Activated gamma-delta T cell (primary cell): Measurements from ENCODE around the gene LRTM2.
"Not testable (repeated sequence)": the region's sequence is repeated elsewhere in the genome, so short reads cannot be mapped to it uniquely, and the experiment has no call there.

Experiments
- DNase-seq: peaks from one replicate; lab custom pipeline; 2025; lab: John Stamatoyannopoulos, UW

Gene LRTM2

DNA sequence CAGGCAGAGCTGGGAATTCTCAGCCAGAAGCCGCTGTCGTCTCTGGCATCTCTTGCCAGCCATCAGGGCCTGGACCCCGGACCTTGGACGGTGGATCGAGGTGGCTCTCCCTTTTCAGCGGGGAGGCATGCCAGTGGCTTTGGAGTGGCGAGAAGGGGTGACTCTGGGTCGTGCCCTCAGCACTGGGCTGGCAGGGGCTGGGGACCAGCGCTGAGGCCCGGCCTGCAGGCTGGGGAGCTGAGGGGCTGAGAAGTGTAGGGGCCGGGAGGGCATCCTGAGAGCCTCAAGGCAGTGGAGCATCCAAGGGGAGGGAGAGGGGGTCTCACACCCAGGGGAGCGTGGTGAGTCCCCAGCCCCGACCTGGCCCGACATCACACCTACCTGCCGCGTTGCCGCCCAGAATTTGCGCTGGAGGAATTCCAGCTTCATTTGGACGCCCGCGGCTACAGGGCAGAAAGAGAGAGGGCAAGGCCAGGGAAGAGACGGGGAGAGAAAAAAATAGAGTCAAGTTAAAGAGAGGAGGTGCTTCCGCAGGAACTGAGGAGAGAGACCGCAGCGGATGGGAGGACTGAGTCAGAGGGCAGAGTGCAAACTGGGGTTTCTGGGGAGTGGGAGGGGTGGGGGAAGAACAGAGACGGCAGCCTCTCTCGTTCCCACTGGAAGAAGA, 9.0 kb upstream of the LRTM2 start:
- DNase-seq, result no peak

DNA sequence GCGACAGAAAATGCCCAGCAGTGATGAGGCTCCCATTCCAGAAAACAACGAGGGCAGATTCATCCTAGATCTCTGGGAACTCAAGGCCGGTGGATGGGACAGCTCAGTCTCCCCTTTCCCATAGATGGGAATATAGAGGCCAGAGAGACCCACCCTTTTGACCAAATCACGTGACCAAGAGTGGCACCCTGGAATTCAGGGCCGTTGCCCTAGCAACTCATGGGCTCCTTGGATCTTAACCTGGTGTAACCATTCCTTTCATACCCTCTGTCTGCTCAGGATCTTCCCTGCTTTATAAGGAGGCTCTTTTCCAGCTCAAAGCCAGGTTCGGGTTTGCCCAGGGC, 8.4 kb upstream of the LRTM2 start:
- no peak for DNase-seq

DNA sequence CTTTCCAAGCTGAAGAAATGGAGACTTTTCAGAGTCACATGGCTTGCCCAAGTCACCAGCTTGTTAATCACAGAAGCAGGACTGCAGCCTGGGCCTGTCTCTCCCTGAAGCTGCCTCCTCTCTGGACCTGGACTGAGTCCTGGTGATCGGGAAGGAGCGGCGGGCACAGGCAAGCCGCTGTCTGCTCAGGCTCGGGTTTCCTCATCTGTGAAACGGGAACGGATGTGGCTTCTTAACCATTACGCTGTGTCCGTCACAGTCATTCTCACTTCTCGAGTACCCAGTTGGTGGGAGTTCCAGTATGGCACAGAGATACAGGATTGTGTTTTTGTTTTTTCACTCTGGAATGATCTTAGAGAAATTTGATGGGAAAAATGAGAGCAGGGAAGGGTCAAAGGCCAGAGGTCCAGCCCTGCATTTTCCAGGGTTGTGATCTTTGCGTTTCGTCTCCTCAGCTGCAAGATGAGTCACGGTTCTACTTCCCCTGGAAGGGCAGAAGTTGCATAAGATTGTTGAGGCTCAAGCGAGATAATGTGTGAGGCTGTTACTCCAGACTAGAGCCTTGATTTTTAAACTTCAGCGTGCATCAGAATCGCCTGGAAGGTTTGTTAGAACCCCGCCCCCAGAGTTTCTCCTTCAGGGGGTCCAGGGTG, 7.6 kb upstream of the LRTM2 start:
- DNase-seq, result no peak

DNA sequence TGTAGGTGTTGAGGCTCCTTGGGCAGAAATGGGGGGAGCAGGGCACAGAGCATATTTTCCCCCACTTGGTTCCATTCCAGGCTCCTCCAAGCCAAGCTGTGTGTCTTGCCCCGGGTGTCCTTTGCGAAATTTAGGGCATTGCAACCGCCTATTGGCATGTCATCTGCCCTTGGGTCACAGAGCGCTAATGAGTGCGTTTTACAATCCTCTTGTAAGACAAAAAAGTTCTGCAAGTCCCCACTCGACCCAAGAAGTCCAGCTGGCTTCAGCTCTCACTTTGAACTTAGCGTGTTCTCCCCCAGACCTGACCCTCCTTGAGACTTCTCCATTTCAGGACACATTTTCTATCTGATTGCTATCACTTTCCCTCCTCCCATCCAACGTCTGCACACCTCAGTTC, 6.1 kb upstream of the LRTM2 start:
- DNase-seq, result no peak

DNA sequence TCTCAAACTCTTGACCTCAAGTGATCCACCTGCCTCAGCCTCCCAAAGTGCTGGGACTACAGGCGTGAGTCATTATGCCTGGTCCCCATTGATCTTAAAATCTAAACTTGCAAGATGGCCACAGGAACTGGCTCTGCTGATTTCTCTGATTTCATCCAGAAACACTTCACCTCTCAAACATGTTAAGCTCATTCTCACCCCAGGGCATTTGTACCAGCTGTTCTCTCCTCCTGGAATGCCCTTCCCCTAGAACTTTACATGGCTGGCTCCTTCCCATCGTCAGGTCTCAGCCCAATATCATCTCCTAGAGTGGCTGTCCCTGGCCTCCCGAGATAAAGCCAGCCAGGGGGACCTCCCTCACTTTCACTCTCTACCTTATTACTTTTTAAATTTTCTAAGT, 5.3 kb upstream of the LRTM2 start:
- no peak for DNase-seq

DNA sequence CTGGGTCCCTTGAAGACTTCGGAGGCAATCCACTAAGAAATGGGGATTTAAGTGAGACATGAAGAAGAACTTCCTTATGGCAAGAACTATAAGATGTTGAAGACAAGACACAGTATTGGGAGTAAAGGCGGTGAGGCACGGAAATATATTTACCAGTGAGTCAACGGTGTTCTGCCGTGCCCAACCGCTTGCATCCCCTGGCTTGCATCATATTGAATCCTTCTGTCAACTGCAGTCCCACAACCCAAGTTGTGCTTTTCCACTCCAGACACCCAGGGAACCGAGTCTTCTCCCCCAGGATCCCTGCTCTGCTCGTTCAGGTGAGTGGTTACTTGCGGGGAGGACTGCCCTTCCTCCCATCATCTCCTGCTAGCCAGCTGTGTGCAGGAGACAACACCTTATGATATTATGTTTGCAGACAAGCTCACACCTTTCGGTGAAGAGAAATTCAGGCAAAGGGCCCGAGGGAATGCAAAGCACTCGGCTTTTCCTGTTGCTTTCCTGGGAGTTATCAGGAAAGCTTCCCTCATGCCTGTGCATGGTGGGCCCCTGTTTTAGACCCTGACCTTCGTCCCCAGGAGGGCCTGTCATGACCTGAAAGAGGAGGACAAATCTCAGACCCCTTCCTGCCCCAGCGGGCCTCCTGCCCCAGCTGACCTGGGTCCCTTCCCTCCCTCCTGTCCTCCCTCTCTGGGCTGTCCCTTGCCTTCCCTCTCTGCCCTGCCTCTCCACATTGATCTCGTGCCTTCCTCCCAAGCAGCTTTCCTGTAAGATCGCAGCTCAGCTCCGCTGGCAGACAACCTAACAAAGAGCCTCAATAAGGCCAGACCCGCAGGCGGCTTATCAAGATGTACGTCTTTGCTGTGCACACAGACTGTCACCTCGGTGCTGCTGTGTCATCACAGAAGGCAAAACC, 4.3 kb upstream of the LRTM2 start:
- DNase-seq, result no peak

DNA sequence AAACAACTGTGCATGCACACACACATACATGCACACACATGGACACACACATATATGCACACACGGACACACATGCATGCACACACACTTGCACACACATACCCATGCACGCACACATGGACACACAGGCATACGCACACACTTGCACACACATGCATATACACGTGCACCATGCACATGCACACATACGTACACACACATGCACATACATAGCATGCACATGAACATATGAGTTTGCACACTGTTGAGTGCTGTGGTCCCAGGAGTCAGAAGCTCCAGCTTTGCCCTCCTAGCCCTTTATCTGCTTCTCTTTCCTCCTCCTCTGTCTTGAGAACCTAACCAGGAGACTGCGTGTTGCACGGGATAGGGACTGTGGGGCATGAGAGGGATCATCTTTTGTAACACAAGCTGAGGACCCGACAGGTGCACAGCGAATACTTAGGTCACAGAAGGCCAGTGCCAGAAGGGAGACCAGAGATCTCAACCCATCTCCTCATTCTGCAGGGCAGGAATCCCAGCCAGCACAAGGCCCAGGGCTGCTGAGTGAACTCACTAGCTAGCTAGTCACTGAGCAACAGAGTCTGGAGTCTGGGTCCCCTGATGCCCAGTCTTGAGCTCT, 3.5 kb upstream of the LRTM2 start:
- no peak for DNase-seq

DNA sequence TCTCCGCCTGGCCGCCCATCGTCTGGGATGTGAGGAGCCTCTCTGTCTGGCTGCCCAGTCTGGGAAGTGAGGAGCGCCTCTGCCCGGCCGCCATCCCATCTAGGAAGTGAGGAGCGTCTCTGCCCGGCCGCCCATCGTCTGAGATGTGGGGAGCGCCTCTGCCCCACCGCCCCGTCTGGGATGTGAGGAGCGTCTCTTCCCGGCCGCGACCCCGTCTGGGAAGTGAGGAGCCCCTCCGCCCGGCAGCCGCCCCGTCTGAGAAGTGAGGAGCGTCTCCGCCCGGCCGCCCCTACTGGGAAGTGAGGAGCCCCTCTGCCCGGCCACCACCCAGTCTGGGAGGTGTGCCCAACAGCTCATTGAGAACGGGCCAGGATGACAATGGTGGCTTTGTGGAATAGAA, 2.4 kb upstream of the LRTM2 start:
- DNase-seq, result not testable (repeated sequence)

DNA sequence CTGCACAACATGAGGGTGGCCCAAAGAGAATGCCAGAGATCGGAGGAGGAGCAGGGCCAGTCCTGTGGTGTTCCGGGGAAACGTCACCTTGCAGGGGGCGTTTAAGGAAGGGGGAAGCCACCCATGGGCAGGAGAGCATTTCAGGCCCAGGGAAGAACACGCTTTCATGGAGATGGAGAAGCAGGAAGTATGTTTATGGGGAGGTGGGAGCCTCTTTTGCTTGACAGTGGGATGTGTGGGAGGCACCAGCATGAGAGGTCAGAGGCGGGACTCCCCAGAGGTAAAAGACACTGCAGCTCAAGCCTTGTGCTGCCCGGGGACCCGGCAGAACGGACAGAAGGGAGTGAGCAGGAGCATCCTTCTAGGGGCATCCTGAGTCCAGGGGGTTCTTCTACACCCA, 1.3 kb upstream of the LRTM2 start:
- DNase-seq, result no peak

DNA sequence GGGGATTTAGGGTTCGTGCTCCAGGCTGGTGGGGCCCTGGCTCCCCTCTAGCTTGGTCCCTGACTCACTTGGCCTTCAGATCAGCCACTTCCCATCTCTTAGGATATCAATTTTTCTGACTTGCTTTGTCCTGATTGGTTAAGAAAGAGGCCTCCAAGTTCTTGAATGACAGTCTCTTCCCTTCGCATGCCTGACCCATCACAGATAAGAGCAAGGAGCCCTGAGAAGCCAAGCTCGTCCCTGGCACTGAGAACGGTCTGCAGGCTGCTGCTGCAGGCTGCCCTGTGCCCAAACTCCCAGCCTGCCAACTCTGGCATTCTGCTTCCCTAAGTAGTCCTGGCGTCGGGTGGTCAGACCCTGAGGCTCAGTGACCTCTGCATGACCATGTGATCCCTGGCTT, 794 bp upstream of the LRTM2 start:
- DNase-seq, result no peak

DNA sequence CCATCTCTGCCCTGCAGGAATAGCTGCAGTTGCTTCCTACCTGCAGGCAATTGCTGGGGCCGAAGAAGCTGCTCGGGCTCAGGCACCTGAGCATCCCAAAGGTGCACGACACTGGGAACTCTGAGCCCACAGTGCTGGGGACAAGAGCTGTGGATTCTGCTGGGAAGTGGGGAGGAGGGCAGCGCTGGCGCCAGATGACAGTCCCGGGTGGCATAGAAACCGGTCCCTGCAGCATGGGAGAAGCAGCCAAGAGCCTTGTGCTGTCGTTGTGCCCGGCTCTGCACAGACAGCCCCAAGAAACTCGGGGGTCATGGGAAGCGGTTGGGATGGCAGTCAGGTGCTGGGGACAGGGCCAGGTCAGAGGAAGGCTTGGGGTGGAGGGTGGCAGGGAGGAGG, 529 bp downstream of the LRTM2 start:
- no peak for DNase-seq

DNA sequence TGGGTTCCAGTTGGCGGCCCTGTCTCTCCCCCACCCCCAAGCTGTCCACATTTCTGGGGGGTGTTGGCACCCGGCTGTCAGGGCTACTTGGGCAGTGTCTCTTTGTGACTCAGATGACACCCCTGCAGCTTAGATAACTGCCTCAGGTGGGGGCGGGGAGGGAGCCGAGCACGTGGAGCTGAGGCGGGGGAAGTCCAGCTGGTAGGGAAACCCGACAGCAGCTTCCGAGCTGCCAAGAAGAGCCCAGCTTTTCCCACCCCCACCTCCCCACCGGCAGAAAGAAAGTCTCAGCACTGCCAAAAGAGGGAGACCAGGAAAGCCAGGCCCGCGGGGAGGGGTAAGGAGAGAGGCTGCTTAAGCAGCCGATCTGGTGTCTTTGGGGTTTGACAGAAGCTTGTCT, 1.4 kb downstream of the LRTM2 start:
- no peak for DNase-seq

DNA sequence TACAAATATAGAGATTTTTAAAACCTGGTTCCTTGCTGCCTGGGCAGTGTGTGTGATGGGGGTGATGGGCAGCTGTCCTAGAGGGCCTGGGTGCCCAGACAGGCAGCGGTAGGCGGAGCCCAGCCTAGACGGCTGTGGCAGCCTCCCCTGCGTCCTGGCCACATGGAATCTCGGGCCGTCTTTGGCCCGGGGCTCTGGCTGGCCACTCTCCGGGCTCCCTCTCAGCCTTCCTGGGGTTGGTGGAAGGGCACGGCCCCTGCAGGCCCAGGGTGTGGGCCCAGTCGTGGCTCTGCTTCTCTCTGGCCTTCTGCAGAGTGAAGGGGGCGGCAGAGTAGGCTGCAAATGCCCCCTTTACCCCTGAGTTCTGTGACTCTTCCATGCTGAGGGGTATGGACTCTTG, 2.3 kb downstream of the LRTM2 start:
- no peak for DNase-seq

DNA sequence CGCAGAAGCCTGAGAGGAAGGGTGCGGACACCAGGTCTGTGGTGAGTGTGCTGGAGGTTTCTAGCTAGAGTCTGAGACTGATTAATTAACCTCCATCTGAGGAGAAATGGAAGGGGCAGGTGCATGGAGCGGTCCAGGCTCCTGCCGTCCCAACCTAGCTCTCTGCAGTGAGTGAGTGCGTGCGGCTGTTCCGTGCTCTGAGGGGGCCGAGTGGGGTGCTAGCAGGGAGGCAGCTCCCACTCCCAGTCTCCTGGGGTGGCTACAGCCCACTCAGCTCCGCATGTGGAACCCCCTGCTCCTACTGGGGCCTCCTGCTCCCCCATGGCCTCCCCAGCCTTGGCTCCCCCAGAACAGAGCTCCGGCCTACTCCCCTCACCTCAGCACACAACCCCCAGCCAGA, 2.9 kb downstream of the LRTM2 start:
- DNase-seq, result no peak

DNA sequence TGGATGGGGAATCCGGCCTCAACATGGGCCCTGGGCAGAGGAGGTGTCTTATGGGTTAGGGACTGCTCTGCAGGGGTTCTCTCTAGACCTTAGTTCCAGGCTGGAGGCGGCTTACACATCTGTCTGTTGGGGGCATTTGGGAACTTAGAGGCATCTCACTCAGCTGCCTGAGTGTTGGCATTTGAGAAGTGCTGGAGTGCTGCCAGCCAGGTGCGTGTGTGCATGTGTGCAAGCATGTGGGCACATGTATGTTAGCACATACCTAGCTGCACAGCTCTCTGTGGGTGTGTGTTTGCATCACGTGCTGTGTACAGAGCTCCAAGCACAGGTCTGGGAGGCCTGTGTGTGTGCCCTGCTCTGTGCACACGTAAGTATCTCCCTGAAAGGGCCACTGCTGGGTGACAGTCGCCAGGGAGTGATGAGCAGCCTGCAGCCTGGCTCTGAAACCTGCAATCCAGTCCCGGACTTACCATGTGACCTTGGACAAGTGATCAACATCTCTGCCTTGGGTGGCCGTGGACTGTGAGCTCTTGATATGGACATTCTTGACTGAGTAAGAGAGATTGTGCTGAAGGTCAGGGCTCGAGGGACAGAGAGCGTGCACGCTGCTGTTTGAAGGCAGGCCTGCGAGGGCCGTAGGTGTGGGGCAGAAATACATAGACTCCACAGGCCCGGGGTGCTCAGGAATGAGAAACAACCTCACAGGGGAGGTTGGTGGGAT, 5.2 kb downstream of the LRTM2 start:
- DNase-seq, result no peak

DNA sequence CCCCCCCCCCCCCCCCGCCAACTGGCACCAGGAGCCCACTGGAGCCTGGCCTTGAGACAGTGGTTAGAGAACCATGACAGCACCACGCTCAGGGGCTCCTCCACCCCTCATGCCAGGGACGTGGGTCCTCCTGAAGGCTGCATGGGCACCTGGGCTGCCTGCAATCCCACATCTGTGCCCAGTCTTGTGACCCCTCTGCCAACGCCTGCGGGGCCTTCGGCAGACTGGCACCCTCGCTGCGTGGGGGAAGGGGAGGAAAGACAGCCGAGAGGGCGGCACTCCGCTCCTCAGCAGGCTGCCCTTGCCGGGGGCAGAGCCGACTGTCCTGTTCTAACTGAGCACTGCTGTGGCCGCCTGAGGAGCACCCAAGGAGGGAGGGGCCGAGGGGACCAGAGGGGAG, 6.0 kb downstream of the LRTM2 start:
- no peak for DNase-seq

DNA sequence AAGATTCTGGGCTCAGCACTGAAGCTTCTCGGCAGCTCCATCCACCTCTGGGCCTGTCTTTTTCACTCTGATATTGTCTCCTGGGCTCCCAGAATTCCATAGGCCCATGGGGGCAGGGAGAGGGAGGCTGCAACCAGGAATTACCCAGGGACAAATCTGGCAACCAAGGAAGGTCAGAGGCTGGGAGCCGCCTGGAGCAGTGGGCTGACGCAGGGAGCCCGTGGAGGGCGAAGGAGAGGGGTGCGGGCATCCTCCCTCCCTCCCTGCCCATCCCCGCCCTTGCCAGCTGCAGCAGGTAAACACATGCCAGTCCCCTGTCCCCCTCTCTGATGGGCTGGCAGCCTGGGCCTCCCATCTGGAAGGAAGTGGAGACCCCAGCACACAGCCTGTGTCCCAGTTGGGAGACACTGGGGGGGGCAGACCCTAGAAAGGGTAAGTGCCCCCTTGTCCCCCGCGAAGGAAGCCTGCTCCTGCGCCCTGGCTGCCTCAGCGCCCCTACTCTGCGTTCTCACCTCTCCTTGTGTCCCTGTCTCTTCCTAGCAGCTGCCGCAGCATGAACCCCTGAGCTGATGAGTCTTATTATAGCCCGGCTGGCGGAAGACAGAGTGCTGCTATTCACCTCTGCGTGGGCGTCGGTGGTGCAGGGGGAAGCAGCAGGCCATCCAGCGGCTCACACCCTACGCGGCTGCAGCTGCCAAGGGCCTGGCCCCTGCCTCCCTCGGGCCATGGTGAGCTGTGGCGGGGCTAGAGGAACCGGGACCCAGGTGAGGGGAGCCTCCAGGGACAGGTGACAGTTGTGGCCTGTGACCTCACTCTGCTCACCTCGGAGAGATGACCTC, 6.7 kb downstream of the LRTM2 start:
- DNase-seq, result no peak

DNA sequence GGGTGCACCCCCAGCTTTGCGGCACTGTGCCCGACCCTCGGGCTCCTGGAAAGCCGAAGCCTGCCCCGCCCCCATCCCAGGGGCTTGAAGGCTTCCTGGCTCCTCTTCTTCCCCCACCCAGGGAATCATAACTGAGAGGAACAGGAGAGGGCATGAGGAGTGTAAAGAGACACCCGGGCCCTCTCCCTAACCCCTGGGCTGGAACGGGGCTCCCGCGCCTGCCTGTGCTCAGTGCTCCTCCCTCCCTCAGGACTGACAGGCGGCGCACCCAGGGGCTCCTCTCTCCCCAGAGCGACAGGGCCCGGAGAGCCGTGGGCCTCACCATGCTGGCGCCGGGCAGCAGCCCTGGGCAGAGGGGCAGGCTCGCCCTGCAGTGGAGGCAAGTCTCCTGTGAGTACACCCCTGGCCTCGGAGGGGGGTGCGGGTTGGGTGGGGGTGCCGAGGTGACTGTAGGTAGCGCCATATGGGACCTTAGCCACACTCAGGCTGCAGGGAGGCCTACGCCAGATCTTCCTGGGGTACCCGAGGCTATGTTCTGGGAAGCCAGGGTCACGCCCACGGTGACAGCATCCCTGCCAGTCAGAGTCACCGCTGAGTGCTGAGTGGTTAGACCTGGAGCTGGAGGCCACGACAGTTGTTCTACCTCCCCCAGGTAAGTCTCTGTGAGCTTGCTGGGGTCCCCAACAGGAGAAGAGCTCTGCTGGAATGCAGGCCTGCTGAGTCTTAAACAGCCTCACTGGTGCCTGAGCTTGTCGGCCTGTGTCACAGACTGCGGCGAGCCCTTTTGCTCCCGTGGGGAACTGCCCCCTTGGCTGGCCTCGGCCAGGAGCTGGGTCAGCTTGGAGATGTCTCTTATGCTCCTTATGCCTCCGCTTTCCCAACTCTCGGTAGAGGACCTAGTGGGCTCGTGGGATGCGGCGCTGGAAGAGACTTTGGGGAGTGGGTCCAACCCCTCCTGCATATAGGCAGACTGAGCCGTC, 7.8 kb downstream of the LRTM2 start:
- no peak for DNase-seq

DNA sequence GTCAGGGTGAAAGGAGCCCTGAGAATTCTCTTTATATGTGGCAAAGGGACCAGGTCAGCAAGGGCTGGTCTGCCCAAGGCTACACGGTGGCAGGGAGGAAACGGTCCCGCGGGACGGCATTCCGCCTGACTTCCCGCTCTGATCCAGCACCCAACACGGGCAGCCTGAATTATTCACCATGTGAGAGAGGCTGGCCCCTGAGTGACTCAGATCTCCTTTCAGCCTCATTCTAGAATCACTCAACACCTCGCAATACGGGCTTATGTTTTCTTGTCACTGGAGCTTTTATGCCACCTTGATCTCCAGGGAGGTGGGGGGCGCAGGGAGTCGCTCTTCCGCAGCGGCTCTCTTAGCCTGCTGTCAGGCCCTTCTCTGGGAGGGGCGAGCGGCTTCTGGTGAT, 8.5 kb downstream of the LRTM2 start:
- no peak for DNase-seq
